Stimulated activated CD4-positive, alpha-beta T cell treated with anti-CD3 and anti-CD28 coated beads, Interleukin-1b, Interleukin-23, amount 100 ng/mL, for 24 hours (primary cell): ENCODE data around the gene TAS1R1.
A peak's percentile ranks its signal among the peaks of the same experiment; 100 is the strongest.

Source experiments
- DNase-seq, 4 experiments: peaks; one replicate each; pipeline ENCODE4 v3.0.0-alpha.2; 2020; ENCODE audit warnings: low read depth in 4 of 4, low spot score in 1 of 4

The TAS1R1 gene

DNA sequence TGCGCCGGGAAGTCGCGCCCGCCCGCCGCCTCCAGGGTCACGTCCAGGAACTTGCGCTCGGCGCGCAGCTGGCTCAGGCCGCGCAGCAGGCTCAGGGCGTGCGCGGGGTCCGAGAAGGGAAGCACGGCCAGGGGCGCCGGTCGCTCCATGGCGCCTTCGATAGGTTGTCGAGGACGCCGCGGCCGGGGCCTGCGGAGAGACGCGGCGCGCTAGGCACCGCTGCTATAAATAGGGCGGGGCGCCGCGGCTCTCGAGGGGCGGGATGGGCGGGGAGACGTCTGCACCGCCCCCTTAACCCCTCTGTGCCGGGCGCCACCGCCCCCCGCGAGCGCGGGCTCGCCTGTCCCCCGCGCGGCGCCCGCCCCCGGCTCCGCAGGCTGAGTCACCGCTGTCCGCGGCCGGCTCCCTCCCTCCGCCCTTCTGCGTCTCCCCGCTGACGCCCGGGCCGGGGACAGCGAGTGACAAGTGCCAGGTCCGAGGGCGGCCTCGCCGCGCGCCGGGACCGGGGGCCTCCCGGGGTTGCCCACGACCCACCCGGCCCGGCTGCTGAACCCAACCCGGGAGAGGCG is 47.6 kb downstream of the TAS1R1 start, which contains the start of gene KLHL21:
KLHL21 (minus strand) TSS at position 201 of the 569 bp plus-strand sequence; CDS start at position 149, 52 bp downstream.
- DNase-seq: peak; percentile 60 to 86 (median 72)

DNA sequence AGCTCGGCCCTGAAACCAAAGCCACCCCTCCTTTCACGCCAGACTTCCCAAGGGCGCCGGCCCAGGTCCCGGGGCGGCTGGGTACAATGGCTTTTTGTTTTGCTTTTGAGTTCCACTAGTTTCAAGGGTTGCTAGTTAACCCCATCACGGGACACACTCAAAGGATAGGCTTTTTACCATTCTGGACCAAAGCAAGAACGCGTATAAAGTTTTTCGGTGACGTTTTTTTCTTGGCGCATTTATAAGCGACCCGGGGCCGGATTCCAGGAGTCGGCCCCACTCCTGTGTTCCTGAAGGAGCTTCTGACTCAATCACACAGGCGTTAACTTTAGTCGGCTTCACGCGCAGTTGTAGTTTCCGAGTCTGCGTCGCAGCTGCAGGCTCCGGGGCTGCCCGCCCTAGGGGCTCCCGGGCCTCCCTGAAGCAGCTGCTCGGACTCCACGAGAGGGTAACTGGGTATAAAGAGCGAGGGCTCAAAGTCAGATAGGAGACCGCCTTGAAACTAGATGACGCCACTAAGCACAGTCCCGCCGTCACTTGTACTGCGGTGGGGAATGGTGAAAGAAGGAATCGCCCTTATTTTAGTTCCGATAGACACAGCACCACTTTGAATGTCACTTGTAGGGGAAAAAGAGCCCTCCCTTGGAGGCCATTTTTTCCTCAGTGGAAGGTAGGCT is 48.3 kb downstream of the TAS1R1 start:
- DNase-seq: no peak

DNA sequence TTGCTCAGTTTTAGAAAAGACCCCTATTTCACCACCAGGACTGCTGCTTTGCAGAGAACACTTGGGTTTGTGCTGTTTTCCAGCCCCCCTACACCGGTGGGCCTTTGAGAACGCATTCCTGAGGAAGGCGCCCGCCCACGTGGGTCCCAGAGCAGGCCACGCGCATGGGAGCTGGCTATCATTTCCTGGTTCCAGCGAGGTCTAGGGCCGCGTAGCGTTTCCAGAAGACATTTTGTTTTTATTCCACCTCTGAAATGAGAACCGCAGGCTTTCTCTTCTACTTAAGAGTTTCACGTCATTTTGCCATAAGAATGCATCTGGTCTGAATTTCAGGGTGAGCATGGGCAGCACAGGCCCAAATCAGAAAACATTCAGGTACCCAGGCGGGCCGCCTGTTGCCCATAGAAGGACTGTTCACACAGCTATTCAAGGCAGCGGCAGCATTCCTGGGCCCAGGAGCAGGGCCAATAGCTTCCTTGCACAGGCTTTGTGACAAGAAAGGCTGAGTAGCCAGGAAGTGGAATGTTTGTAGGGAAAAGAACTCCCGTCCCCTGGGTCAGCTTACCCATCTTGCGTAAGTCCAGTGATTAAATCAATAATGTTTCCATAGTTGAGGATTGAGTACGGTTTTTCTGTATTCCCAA is 48.9 kb downstream of the TAS1R1 start:
- no peak for DNase-seq

DNA sequence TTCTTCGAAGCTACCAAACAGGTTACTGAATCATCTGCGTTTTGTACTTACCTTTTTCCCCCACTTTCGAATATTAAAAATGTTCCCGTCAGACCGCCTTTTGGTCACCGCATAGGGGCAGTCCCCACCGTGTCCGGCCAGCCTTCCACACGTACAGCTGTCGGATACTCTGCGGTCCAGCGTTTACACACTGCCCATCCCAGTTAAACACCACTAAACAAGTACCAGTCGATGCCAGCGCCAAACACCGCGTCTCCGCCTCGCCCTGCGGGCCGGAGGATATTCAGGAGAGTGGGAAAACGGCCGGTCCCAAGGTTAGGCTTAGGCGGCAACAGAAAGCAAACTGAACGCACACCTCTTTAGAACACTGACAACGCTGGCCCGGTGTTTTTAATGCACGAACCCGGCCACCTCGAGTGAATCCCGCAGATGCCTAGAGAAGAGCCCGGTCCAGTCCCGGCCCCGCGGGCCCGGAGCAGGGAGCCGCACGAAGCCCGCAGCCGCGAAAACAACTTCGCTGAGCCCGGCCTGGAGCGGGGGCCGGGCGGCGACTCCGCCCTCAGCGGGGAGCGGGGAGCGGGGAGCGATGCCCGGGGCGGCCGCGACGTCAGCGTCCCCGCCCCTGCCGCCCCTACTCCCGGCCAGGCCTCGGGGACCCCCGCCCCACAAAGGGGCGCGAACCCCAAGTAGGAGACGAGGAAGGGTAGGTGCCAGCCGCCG is 57.7 kb downstream of the TAS1R1 start:
- no peak for DNase-seq

DNA sequence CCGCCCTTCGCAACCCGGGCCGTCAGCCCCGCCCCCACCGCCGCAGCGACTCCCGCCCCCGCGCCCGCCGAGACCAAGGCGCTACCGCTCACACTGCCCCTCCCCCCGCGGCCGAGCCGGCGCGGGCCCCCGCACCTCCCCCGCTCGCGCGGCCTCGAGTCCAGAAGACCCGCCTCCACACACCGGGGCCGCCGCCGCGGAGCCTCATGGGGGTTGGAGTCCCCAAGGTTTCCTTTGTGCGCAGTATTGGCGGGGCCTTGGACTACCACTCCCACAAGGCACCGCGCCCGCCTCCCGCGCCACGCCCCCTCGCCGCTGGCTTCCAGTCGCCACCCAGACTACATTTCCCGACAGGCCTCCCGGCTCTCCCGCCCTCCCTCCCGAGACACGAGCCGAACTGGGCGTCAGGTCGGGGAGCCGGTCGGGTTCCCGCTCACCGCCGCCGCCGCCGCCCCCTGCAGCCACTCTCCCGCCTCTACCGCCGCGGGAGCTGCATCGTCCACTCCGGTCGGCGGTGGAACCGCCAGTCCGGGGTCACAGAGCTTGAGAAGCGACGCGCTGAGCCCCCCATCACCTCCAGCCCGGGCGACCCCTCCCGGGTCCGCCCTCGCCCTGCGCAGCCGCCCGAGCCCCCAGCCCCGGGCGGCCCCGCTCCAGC is 58.4 kb downstream of the TAS1R1 start, which contains the start of gene PHF13:
PHF13 (plus strand) TSS at position 371 of the 658 bp plus-strand sequence. CDS start 336 bp downstream, outside the sequence.
- DNase-seq: peak; percentile 97 to 100 (median 98)

DNA sequence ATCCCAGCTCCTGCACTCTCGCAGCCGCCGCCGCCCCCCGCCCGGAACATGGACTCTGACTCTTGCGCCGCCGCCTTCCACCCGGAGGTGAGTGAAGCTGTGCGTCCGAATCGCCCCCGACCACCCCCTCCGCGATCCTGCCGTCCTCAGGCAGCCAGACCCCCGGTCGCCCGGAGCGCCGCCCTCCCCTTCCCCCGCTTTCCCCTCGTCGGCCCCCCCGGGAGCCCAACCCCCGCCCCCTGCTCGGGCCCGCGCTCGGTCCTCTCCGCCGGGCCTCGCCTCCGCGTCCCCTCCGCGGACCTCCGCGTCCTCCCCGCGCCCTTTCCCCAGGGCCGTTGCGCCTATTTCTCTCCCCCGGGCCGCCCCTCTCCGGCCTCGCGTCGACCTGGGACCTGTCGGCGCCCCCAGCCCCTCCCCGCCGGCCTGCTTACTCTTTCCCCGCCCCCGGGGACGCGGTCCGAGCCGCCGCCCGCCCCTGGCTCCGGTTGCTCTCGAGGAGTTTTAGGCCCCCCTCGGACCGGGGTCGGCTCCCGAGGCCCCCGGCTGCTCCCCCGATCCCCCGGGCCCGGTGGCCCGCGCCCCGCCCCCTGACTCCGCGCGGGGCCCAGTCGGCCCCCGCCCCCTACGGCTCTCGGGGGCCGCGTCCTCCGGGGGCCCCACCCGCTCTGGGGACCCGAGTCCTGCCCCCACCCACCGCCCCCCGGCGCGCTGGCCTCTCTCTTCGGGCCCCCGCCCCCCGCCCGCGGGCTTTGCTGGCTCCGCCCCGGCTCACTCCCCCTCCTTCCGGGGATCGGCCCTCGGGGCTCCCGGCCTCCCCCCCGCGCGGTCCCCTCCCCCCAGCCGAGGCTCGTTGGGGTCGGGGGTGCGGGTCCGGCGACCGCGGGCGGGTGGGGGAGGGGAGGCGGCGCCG is 59.2 kb downstream of the TAS1R1 start:
- no peak for DNase-seq

DNA sequence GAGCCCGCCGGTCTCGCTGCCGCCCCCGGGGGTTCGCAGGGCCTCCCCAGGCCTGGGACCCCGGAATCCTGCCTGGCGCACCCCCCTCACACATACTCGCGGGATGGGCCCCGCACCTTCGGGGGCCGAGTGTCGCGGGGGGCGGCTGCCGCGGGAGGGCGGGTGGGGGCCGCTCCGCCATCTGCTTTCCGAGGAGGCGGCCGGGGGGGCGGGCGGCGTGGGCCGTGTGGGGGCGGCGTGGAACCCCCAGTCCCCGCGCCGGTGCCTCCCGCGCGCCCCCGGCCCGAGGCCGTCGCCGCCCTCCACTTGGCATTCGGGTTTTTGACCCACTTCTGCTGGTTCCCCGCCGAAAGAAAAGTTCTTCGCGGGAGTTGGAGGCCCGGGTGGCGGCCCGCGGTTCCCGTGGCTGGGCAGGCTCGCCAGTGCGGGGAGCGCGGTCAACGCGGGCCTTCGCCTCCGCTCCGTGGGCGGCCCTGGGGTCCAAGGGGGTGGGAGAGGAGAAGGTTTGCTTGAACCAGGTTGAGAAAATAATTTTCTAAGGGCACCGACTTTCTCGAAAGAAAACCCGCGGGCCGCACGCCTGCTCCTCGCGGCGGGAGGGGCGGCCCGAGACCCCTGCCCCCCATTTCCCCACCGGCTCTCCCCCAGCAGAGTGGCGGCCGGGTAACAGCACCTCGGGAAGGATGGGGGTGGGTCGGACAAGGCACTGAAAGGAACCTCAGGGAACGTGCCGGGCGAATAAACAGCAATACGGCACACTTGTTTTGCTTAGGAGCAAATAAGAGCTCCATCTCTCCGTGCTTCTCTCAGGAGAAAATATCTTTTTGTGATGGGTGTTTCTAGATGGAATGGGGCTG is 60.0 kb downstream of the TAS1R1 start:
- DNase-seq: no peak

DNA sequence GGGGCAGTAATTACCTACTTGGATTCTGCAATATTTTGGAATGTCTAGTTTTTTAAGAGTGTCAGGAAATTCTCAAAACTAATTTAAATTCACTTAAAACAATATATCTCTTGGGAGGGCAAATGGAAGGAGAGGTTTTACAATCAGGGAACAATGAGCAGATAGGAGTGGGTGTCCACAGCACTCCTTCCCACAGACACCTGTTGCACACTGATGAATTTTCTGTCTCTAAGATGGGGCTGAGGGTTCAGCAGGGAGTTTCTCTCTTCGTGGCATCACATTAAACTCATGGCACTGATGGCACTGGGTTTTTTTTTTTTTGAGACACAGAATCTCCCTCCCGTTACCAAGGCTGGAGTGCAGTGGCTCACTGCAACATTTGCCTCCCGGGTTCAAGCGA is 63.9 kb downstream of the TAS1R1 start:
- no peak for DNase-seq

DNA sequence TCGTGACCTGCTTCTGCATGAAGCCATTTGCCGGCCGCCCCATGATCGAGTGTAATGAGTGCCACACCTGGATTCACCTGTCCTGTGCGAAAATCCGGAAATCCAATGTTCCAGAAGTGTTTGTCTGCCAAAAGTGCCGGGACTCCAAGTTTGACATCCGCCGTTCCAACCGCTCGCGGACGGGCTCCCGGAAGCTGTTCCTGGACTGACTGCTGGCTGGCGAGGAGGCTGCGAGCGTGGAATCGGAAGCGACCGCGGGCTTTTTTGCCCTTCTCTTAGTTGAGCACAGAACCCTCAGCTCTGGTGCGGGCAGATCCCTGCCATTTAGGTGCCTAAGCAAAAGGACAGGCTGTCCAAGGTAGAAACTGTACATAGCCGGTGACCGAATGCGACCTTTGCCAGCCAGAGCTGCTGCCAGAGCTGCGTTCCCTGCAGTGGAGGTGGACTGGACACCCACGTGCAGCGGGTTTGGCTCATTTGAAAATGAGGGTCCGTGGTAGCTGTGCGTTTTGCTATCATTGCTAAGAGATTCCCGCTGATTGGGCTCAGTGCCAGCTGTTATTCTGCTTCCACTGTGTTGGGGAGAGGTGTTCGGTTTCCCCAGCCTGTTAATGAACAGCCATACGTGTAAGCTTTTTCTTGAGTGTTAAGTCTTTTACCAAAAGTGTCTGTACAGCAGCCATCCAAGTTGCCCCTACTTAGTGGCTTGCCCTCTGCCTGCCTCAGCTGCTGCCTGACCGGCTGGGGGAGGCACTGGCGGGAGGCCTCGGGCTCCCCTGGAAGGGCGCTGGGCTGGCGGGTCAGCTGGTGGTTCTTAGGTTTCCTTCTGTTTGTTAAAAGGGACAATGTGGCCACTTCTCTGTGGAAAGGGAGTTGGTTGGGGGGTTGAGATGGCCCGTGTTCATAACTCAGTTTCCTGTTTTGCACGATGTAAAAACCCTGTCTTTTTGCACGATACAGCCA is 66.6 kb downstream of the TAS1R1 start:
- DNase-seq: no peak

DNA sequence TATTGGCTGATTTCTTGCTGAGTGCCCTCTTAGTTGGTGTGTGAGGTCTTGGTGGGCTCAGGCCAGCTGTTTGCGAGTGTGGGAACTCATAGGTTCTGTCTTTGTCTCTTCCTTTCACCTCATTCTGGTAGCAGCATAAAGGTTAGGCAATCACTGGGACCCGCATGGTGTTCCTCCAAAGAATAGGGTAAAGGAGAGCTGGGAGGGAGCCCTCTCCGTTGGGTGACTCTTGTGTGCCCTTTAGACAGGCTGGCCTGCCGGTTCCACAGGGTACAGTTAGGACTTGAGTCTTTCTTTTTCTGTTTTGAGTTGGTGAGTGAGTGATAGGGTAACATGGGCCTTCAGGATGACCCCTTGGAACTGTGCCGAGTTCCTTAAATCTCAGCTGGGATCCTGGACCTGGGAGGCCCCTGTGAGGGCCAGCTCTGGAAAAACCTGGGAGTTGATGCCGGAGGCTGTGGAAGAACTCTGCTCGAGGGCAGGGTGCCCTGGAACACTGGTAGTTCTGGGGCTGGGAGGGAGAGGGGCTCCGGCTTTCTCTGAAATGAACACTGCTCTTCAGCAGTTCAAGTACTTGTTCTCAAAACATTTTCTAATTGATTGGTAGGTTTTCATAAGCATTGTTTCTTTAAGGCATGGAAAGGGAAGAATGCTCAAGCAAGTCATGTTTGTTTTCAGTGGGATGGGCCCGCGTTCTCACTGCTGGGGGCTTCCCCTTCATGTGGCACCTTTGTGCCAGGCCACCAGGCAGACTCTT is 67.5 kb downstream of the TAS1R1 start:
- no peak for DNase-seq

DNA sequence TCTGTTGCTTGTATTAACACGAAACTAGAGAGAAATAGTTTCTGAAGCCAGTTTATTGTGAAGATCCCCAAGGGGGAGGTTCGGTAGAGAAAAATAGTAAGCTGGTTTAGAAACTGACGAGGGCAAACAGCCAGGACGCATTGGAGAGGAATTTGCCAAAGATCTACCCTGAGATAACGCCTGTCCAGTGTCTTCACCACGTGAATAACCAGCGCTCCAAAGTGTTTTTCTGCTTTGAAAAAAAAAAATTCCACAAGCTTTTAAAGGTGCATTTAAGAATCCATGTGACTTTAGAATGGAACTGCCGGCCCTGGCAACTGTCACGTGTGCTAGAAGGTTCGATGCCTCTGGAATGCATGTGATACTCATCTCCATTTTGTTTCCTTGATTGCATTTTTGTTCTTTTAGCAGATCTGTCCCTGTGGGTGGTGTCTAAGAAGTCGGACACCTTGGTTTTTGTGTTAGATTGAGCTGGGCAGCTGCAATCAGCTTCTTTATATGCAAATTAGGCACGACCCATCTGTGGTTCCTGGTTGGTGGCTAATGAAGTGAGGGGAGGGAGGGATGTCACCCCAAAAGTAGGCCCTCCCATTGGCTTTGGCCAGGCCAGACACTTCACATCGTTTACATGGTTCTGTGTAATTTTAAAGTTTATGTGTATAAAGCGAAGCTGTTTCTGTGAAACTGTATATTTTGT is 68.3 kb downstream of the TAS1R1 start:
- no peak for DNase-seq

DNA sequence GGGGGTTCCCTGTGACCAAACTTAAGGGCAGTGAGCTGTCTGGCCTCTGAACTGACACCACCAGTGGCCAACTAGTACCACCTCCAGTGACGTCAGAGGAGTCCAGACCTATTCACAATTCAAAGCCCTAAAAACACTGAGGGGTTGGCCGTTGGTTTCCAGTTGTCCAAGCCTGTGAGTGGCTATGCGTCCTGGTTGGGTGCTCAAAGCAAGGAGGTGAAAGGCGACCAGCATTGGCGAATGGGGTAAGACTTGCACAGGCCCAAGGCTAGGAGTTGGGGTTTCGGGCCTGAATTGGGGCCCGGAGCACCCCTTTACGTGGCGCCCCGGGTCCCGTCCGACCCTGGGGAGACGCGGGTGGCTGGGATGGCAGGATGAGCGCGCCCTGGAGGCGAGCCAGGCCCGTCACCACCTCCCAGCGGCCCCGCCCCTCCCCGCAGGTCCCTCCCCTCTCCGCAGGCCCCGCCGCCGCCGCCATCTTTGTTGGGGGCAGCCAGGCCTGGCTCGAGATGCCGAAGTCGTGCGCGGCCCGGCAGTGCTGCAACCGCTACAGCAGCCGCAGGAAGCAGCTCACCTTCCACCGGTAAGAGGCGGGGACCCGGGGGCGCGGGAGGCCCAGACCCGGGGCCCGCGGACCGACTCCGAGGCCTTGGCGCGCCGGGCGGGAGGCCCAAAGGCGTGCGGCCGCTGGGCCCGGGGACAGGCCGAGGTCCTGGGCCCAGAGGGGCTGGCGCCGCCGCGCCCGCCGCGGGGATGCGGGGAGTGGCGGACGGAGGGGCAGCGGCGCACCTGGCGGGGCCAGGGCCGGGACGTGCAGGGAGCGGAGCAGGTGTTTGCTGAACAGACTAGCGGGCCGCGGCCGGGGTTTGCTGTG is 69.8 kb downstream of the TAS1R1 start, which contains the start of gene THAP3:
THAP3 (plus strand) TSS at position 159 of the 874 bp plus-strand sequence; CDS start at position 510, 351 bp downstream.
- peak; percentile 83 to 86 (median 84) for DNase-seq

DNA sequence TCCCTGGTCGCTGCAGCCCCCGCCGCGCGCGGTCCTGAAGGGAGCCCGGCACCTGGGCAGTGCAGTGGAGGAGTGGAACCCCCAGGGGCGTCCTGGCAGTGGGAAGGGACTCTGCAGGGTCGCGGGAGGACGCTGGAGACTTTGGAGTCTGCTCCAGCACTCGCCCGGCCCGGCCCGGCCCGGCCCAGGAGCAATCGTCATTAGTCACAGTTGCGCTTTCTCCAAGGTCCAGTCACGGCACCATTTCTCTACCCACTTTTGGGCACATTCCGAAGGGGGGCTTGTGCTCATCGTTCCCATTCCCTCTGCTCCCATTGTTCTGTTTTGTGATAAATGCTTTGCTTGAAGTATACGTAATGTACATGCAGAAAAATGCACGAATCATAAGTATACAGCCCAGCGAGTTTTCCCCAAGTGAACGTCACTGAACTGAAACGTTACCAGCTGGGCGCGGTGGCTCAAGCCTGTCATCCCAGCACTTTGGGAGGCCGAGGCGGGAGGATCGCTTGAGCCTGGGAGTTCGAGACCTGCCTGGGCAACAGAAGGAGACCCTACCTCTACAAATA is 70.6 kb downstream of the TAS1R1 start:
- no peak for DNase-seq

DNA sequence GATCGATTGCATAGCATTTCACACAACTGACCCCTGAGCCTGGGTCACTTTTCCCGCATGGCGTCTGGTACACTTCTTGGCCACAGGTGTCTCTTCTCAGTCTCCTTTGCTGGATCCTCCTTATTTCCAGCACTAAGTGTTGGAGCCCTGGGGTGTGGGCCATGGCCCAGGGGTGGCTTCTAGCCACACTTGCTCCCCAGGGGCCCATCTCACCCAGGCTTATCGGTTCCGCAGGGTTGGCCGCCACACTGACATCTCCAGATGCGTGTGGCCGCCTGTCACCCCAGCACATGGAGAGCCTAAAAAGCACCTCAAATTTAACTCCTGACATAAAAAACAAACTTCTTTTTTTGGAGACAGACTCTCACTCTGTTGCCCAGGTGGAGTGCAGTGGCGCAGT is 71.9 kb downstream of the TAS1R1 start:
- DNase-seq: no peak

DNA sequence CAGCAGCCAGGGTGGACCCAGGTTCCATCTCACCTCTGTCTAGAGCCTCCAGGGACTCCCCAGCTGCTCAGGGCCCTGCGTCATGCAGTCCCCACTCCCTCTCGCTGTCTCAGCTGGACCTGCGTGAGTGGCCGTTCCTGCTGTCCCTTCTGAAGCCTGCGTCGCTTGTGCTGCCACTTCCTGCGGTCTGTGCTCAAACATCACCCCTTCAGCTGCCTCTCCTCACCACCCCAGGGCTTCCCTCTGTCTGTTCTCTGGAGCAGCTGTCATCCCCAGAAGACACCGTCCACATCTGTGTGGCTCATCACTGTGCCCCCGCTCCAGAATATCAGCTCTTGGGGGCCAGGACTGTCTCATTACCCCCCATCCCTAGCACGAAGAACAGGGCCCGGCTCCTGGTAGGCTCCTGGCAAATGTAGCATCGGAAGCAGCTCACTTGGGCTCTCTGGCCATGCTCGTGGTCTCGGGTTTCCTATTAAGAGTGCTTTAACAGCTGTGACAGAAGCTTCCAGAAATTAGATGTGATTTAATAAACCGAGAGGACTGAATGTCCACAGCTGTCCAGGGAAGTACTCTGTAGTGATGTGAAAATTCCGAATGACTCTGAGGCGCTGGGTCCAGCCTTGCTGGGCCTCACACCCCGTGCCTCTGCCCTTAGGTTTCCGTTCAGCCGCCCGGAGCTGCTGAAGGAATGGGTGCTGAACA is 72.9 kb downstream of the TAS1R1 start:
- DNase-seq: no peak
